Epithelial cell of esophagus (primary cell): ENCODE measurements around the gene SMPDL3B.
A peak's percentile ranks its signal among the peaks of the same experiment; 100 is the strongest.

ENCODE experiments used
- DNase-seq: peaks from one replicate; pipeline ENCODE4 v3.0.0; 2010; ENCODE audit warnings: low read depth
- H3K4me3 ChIP-seq: 2 replicates; pipeline ENCODE4 v1.5.1; 2011; ENCODE audit warnings: mild to moderate bottlenecking, low read length, control low read depth
- TF ChIP-seq, protein P1 (sequence below): IDR thresholded peaks from 2 replicates; pipeline ENCODE4 v1.5.1; 2011; ENCODE audit warnings: low read depth, mild to moderate bottlenecking, low read length, control low read depth, inconsistent platforms; ENCODE audit not compliant: insufficient read depth; ENCODE audit errors: missing control alignments

The SMPDL3B gene, protein sequence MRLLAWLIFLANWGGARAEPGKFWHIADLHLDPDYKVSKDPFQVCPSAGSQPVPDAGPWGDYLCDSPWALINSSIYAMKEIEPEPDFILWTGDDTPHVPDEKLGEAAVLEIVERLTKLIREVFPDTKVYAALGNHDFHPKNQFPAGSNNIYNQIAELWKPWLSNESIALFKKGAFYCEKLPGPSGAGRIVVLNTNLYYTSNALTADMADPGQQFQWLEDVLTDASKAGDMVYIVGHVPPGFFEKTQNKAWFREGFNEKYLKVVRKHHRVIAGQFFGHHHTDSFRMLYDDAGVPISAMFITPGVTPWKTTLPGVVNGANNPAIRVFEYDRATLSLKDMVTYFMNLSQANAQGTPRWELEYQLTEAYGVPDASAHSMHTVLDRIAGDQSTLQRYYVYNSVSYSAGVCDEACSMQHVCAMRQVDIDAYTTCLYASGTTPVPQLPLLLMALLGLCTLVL

DNA sequence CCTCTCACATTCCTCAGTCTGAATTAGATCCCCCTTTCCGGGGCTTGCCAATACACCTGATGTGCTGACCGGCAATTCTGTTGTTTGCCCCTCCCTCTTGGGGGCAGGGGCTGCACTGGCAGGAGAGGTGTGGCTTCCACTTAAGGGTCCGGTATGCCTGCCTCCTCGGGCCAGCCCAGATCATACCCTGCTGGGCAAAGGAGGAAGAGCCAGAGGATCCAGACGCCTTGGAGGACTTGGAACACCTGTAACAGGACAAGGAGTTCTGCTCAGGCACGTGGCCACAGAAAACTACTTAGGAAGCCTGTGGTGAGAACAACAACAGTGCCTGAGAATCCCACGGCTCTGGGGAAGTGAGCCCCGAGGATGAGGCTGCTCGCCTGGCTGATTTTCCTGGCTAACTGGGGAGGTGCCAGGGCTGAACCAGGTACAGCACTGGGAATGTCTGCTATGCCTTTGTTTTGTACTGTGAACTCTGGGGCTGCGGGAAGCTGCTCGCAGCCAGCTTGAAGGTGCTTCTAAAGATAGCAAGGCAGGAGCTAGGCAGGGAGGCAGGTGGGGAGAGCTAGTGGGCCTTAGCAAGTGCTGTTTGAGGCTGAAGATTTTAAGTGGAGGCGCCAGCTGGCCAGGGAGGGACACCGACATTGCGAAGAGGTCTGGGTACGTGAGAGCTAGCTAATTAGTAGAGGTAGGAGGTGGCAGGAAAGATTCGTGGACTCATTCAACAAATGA lies at the start of gene SMPDL3B:
SMPDL3B (plus strand) TSS at position 183 of the 732 bp plus-strand sequence; CDS start at position 367, 184 bp downstream.
- DNase-seq: peak; percentile 52
- TF ChIP-seq, protein P1, sequence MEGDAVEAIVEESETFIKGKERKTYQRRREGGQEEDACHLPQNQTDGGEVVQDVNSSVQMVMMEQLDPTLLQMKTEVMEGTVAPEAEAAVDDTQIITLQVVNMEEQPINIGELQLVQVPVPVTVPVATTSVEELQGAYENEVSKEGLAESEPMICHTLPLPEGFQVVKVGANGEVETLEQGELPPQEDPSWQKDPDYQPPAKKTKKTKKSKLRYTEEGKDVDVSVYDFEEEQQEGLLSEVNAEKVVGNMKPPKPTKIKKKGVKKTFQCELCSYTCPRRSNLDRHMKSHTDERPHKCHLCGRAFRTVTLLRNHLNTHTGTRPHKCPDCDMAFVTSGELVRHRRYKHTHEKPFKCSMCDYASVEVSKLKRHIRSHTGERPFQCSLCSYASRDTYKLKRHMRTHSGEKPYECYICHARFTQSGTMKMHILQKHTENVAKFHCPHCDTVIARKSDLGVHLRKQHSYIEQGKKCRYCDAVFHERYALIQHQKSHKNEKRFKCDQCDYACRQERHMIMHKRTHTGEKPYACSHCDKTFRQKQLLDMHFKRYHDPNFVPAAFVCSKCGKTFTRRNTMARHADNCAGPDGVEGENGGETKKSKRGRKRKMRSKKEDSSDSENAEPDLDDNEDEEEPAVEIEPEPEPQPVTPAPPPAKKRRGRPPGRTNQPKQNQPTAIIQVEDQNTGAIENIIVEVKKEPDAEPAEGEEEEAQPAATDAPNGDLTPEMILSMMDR: peak; percentile 42
- H3K4me3 ChIP-seq: peak within 1 kb of the TSS; percentile 34

DNA sequence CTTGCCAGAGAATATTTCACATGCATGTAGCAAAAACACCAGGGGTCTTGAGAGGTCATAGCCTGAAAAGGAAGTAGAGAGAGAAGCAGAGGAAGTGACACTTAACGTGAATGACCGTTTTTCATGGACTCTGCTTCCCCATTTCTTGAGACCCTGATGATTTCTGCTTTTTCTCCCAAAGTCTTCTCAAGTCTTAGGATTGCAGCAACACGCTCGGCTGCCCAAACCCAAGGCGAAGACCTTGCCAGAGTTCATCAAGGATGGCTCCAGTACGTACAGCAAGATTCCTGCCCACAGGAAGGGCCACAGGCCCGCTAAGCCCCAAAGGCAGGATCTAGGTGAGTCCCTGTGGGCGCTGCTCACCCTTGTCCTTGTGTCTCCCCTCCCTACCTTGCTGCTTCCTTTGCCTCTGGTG lies 49.7 kb upstream of the SMPDL3B start:
- no peak for DNase-seq
- TF ChIP-seq, protein P1: no peak
- H3K4me3 ChIP-seq: no peak overlapping the region

DNA sequence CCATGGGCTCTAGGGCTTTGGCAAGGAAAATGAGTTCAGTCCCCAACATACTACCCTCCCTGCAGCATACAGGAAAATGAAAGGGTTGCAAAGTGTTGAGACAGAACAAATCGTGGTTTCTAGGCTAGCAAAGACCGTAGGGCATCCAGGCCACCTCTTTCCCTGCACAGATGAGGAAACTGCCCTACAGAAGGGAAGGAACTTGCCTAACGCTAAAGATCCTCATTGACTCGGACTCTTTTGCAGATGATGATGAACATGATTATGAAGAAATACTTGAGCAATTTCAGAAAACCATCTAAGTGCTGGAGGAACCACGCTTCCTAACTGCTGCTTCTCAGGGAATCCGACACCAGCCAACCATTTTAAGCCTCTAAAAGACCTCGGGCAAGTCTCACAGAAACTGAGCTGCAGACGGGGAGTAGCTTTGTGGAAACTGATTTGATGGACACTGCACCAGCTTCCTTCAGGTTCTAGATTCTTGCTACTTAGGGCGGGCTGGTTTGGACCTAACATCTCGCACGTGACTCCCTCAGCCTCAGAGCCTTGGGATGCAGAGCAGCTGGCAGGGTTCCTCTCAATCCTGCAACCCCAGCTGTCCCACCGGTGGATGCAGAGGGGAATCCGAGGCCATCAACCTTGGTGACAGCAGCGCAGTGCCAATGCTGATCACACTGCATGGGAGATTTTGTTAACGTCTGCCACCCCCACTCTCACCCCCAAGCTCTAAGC lies 49.0 kb upstream of the SMPDL3B start:
- no peak overlapping the region for H3K4me3 ChIP-seq
- no peak for DNase-seq

DNA sequence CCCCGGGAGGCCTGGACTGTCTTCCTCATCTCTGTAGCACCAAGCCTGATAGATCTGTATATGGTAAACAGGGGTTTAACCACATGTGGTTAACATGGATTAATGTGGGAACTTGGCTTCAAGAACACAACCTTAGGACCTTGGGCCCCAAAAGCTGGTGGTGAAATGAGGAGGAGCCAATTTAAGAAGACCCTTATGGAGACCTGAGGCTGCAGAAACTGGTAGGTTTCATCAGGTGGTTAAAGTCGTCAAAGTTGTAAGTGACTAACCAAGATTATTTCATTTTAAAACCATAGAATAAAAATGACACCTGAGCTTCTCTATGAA lies 48.5 kb upstream of the SMPDL3B start:
- H3K4me3 ChIP-seq: no peak overlapping the region
- TF ChIP-seq, protein P1: no peak
- no peak for DNase-seq

More for the DNA sequence above, 49.0 kb upstream of the SMPDL3B start:
- TF ChIP-seq, protein P1: no peak

DNA sequence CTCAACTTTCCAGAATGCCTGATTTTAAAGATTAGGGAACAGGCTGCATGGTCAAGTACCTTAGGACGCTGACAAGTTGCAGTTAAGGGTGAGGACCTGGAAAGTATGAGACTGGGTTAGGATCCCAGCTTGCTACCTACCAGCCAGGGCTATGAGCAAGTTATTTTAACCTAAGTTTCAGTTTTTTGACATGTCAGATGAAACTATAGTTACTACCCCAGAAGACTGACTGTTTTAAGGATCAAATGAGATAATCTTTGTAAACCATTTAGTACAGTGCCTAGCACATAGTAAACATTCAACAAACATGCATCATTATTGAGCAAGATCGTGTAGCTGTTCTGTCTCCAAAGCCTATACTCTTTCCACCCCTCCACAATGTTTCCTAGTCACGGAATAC lies 48.1 kb upstream of the SMPDL3B start:
- no peak overlapping the region for H3K4me3 ChIP-seq
- TF ChIP-seq, protein P1: no peak
- no peak for DNase-seq

DNA sequence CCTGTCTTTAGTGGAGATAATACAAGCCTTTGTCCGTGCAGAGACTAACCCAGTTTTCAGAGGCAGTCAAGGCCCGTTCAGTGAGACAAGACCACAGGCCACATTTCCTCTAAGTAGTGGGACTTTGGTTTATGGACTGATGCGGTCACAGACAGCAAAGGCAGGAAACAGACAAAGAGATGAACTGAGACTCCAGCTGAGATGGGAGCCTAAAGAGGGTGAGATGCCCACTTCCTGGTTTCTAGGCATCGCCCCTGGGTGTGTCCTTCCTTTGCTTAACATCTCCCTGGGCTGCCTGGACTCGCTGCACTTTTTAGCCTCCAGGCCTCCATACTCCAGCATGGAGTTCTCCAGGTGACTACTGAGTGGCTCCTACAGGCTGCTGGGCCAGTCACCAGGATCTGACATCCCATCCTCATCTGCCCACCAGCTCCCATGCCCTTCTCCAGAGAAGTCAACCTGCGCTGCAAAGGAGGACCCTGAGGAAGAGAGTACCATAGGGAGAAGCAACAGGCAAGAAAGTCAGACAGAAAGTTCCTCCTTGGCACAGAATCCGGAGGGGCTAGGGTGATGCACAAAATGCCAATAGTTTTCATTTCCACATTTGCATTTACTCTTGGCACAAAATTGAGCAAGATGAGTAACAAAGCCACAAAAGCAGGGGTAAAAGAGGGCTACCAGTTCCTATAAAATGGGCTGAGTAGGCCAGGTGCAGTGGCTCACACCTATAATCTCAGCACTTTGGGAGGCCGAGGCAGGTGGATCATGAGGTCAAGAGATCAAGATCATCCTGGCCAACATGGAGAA lies 47.4 kb upstream of the SMPDL3B start:
- peak; percentile 16 for DNase-seq
- TF ChIP-seq, protein P1: no peak
- H3K4me3 ChIP-seq: no peak overlapping the region
